Stomach (tissue), 4 donors: ENCODE measurements around the gene NPM3.

Experiments
- CTCF ChIP-seq, 7 experiments: fragments of 450-650 bp in 4 of 7; fragments of 200-600 bp in 3 of 7; sonication (generic) in 3 of 7; IDR thresholded peaks; one replicate each; pipeline ENCODE4 v1.5.1; 2016 to 2019; ENCODE audit warnings: antibody characterized with exemption in 7 of 7, control low read depth in 2 of 7, mild to moderate bottlenecking in 1 of 7
- EP300 ChIP-seq: sonication (generic); formaldehyde crosslinking; IDR thresholded peaks from one replicate; pipeline ENCODE4 v1.6.1; 2017; ENCODE audit warnings: antibody characterized with exemption
- POLR2AphosphoS5 ChIP-seq, 3 donors: sonication (generic); formaldehyde crosslinking; IDR thresholded peaks; one replicate each; pipeline ENCODE4 v1.6.1; 2016; ENCODE audit warnings: antibody characterized with exemption in 3 of 3

- TF ChIP-seq CTCF (IDR thresholded peaks at IDR 0.05) (no peak), POLR2AphosphoS5 (IDR thresholded peaks at IDR 0.05) (no peak), EP300 (no peak)
These were observed 46.5 kb upstream of the NPM3 start for GRCh38 chr10:101829561-101830315.
